GM10266 (cell line): ENCODE measurements around the gene SCD5.

Experiments used
- DNase-seq: peaks from one replicate; pipeline ENCODE4 v3.0.0; 2012; ENCODE audit errors: extremely low spot score
- TF ChIP-seq, protein P1 (sequence below): IDR thresholded peaks from 2 replicates; pipeline ENCODE4 v1.5.1; 2012; ENCODE audit warnings: mild to moderate bottlenecking, low read depth; ENCODE audit not compliant: control insufficient read depth, insufficient read depth; ENCODE audit errors: missing control alignments

Gene SCD5

GRCh38 chr4:82741188-82741587 is 57.4 kb downstream of the SCD5 start:
- TF ChIP-seq, protein P1, sequence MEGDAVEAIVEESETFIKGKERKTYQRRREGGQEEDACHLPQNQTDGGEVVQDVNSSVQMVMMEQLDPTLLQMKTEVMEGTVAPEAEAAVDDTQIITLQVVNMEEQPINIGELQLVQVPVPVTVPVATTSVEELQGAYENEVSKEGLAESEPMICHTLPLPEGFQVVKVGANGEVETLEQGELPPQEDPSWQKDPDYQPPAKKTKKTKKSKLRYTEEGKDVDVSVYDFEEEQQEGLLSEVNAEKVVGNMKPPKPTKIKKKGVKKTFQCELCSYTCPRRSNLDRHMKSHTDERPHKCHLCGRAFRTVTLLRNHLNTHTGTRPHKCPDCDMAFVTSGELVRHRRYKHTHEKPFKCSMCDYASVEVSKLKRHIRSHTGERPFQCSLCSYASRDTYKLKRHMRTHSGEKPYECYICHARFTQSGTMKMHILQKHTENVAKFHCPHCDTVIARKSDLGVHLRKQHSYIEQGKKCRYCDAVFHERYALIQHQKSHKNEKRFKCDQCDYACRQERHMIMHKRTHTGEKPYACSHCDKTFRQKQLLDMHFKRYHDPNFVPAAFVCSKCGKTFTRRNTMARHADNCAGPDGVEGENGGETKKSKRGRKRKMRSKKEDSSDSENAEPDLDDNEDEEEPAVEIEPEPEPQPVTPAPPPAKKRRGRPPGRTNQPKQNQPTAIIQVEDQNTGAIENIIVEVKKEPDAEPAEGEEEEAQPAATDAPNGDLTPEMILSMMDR = no peak
- no peak for DNase-seq

GRCh38 chr4:82739287-82740190 is 59.1 kb downstream of the SCD5 start:
- TF ChIP-seq, protein P1 = peak; percentile 84
- DNase-seq = peak; percentile 69

DNA sequence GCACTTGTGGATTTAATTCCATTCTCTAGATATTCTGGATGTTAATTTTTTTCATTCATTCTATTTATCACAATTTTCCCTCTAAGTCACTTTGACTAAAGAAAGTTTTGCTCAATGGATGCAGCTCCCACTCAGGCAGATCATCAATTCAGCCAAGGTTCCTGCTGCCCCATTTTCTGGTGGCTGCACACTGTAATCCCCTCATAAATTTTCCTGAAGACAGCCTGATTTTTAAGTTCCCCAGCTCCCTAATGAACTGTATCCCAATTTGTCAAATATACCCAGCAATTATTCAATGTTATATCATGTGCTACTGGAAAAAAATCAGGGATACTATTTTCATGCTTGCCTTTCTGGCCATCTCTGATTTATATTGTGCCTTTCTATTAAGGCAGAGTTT is 61.2 kb downstream of the SCD5 start:
- no peak for DNase-seq
- TF ChIP-seq, protein P1 = no peak

DNA sequence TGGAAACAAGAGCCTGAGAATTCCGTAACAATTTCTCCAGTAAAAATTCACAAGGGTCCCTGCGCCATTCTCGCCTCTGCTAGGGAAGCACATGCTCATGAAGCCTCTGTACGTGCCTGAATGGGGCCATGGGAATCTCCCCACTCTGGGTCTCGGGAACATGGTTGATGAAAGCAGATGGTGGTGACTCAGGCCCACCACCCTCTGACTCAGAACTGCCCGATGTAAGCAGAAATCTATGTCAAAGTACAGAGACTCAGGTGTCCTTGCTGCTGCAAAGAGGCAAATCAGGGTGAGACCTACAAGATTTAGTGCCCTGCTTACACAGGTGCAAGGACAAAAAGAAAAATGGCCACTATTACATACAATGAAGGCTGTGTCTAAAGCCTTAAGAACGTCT is 65.0 kb downstream of the SCD5 start:
- DNase-seq = no peak
- TF ChIP-seq, protein P1 = no peak

GRCh38 chr4:82728301-82728700 is 70.3 kb downstream of the SCD5 start:
- DNase-seq = no peak
- TF ChIP-seq, protein P1 = no peak

GRCh38 chr4:82726596-82726995 is 72.0 kb downstream of the SCD5 start:
- no peak for DNase-seq

More at GRCh38 chr4:82726596-82726995, 72.0 kb downstream of the SCD5 start:
- TF ChIP-seq, protein P1 = no peak
